HG02884 (cell line): Measurements from ENCODE around the gene MYO6.

ENCODE experiments used
- ATAC-seq: cut with Tn5 transposase; IDR thresholded peaks from one replicate; pipeline ENCODE4 v1.9.1; 2021; ENCODE audit warnings: mild to moderate bottlenecking, moderate library complexity; ENCODE audit not compliant: unreplicated experiment

MYO6 gene

GRCh38 chr6:75819776-75820487 is 70.9 kb downstream of the MYO6 start:
- no peak for ATAC-seq

DNA sequence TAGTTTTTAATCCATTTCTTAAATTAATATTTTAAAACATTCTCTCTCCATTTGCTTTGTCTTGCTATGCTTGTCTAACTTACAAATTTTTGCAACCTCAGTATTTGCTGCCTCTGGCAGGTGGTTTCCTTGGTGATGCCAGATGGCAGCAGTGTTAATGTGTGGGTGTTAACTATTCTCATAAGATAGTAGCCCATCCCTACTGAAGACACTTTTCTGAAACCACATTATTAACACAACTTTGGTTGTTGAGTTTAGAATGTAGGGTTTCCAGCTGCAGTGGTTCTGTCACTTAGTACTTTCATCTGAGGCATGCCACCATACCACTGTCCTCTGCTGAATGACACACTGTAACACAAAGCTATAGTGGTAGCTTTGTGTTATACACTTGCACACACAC is 75.1 kb downstream of the MYO6 start:
- no peak for ATAC-seq

DNA sequence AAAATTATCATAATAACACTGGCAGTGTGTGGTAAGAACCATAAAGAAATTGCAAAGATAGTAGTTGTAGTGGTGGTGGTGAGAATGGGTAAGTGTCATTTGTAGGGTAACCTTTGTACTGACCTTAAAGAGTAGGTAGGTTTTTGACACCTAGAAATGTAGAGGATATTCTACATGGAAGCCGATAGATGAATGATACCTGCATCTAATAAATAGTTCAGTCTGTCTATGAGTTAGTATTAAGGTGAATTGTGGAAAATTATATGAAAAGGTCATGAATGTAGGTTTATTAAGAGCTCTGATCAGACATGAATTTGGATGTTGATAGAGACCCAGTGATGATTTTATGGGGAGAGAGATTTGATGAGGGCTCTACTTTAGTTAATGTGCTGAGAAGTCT is 78.1 kb downstream of the MYO6 start:
- no peak for ATAC-seq

DNA sequence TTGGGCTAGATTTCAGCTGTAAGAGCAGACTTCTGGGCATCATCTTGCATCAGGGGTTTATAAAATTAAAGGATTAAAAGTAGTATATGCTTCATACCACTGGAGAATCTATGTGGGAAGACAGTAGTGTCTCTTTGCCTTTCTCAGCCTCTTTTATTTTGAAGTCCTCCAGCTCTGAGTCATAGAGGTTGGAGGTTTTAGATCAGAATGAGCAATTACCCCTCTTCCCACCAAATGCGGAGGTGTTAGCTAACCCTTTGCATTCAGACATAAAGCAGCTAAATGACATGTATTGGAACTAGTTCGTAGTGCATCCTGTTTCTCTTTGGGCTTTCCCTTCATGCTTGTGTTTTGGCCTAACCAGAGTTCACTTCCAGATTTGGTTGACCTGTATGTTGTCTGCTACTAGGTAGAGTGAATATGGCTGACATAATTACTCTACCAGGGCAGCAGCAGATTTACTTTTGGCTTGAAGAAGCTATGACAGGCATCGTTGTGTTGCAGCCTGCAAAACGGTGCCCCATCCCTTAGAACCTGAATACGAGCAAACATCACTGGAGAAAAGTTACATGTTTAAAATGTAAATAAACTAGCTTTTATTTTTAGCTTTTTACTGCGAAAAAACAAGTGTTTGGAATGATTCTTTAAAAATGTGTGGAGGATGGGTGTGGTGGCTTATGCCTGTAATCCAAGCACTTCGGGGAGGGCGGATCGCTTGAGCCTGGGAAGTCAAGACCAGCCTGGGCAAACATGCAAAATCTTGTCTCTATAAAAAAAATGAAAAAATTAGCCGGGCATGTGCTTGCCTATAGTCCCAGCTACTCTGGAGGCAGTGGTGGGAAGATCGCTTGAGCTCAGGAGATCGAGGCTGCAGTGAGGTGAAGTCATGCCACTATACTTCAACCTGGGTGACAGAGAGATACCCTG is 82.2 kb downstream of the MYO6 start:
- ATAC-seq = peak; percentile 88

DNA sequence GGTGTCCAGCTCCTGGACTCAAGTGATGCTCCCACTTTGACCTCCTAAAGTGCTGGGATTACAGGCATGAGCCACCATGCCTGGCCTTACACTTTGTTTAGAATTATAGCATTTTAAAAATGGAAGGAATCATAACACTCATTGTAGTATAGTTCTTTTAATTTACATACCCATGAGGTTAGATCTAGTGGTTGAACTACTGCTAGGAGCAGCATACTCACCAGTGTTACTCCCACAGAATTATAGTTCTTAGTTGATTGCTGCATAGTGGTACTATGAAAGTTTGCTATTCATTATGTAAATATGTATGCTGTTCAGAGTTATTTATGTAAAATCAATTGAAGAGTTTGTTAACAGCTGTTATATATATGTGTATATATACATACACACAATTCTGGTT is 85.4 kb downstream of the MYO6 start:
- no peak for ATAC-seq

GRCh38 chr6:75842191-75842590 is 93.2 kb downstream of the MYO6 start:
- ATAC-seq = no peak

DNA sequence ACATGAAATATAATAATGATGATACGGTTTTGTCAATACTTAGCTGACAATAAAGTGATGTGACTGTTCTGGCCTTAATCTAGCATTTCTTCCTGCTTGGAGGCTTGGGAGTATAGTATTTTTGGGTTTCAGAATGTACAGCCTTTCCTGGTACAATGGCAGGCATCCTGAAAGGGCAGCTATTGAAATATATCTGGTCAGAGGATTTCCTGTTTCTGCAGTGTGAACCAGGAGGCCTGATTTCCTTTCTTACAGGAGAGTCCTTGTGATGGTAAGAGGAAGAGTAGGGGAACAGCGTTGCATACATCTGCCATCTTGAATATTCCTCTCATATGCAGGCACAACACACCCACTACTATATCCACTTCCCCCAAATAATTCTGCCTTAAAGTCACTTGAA is 93.7 kb downstream of the MYO6 start:
- no peak for ATAC-seq

DNA sequence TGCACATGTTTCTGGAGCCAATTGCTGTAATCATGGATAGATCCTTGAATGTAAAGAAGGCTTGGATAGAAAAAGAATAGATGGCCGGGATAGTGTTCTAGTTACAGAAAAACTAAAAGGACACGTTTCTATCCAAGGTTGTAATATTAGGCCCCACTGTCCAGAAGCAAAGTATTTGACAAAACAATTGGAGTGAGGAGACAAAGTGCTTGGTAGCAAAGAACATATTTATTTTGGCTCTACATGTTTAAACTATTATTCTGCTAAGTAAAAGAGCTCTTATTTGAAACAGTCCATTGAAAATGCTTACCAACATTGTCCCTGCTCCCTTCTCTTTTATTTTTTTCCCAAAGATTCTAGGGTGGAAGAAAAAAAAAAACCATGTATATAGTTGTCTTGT is 94.4 kb downstream of the MYO6 start:
- ATAC-seq = no peak

GRCh38 chr6:75848274-75848673 is 99.2 kb downstream of the MYO6 start:
- ATAC-seq = no peak

- no peak for ATAC-seq
These were observed 100.4 kb downstream of the MYO6 start for GRCh38 chr6:75849329-75850025.

GRCh38 chr6:75850026-75850833 is 101.2 kb downstream of the MYO6 start:
- no peak for ATAC-seq

GRCh38 chr6:75852721-75853120 is 103.7 kb downstream of the MYO6 start:
- no peak for ATAC-seq

DNA sequence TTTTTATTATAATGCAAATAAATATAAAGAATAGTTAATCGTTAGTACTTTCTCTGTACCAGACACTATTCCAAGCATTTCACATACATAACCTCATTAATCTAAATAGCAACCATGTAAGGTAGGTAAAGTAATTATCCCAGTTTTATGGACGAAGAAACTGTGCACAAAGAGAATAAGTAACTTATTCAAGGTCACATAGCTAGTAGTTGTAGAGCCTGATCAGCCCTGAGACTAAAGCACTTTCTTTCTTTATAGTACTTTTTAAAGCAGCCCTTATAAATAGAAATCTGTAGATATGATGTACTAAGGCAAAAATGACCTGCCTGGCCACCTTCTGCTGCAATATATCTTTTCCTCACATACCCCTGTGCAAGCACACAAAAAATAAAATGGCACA is 104.8 kb downstream of the MYO6 start:
- no peak for ATAC-seq

GRCh38 chr6:75855052-75855451 is 106.0 kb downstream of the MYO6 start:
- no peak for ATAC-seq

DNA sequence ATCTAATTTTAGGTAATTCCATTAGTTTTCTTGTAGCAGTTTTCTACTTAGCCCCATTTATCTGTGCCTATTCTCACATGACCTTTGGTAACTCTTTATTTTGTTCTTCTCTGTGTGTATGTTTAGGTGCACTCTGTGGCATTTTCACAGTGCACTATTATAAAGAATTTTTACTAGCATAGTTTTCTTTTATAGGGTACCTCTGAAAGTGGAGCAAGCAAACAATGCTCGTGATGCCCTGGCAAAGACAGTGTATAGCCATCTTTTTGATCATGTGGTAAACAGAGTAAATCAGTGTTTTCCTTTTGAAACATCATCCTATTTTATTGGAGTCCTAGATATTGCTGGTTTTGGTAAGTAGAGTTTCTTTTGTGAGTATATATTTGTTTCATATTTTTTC is 107.9 kb downstream of the MYO6 start:
- ATAC-seq = no peak

- ATAC-seq = no peak
These were observed 114.0 kb downstream of the MYO6 start for GRCh38 chr6:75863001-75863400.

GRCh38 chr6:75863784-75864183 is 114.7 kb downstream of the MYO6 start:
- no peak for ATAC-seq

- no peak for ATAC-seq
These were observed 115.4 kb downstream of the MYO6 start for GRCh38 chr6:75864446-75864845.

GRCh38 chr6:75870389-75870788 is 121.3 kb downstream of the MYO6 start:
- ATAC-seq = no peak

- ATAC-seq = no peak
These were observed 125.2 kb downstream of the MYO6 start for GRCh38 chr6:75874224-75874623.

DNA sequence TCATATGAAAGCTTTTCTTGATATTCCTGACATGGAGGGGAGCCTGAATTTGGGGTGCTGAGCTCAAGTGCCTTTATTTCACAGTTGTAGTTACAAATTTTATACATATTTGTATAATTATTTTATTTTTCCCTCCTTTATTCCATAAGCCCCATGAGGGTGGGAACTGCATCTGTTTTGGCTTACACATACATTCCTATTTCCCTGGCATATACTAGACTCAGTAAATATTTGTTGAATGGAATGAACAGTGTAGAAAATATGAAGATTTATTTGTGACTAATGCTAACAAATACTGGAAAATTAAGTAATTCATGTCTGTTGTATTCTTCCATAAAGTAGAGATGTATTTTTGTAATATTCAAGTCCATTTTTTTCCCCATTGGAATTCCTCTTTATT is 127.1 kb downstream of the MYO6 start:
- no peak for ATAC-seq
